H1 (cell line): ENCODE measurements around the gene SLC39A11. TPM values are rescaled to one million over a fixed set of nuclear protein-coding genes. Genes with fewer than 3 reads are reported as not detected.

Experiments
- CTCF ChIA-PET: fragments of 300-600 bp; sonication (Branson Sonifier 250); formaldehyde crosslinking; loops from one replicate; lab custom pipeline; 2021; ENCODE audit not compliant: partially characterized antibody; lab: Charles Lee
- POLR2A ChIA-PET: fragments of 300-600 bp; sonication (Branson Sonifier 250); formaldehyde crosslinking; loops from one replicate; lab custom pipeline; 2021; ENCODE audit warnings: inconsistent platforms; ENCODE audit not compliant: partially characterized antibody; lab: Charles Lee
- DNase-seq, 2 experiments: peaks; one replicate each; pipeline versions ENCODE4 v3.0.0 to v3.0.0-alpha.2; 2010 to 2022; ENCODE audit warnings: low spot score in 2 of 2, low read depth in 1 of 2, mixed read lengths in 1 of 2
- FAIRE-seq: peaks from 2 replicates; lab custom pipeline; 2011; peaks lifted over from hg19 to GRCh38; lab: Jason Lieb, UNC
- H2AFZ ChIP-seq: 2 replicates; pipeline ENCODE4 v1.8.1; 2012; ENCODE audit warnings: low read length, inconsistent platforms
- H2AK5ac ChIP-seq: 2 replicates; pipeline ENCODE4 v1.6.1; 2013; ENCODE audit warnings: low read depth, low read length
- H2BK120ac ChIP-seq: replicated peaks from 2 replicates; pipeline ENCODE3; 2013; ENCODE audit warnings: low read depth, low read length, inconsistent platforms
- H2BK12ac ChIP-seq: 2 replicates; pipeline ENCODE4 v1.6.1; 2013; ENCODE audit warnings: low read depth, low read length
- H2BK15ac ChIP-seq: 2 replicates; pipeline ENCODE4 v1.6.1; 2013; ENCODE audit warnings: low read length
- H2BK20ac ChIP-seq: 2 replicates; pipeline ENCODE4 v1.6.1; 2013; ENCODE audit warnings: low read length
- H2BK5ac ChIP-seq: 2 replicates; pipeline ENCODE4 v1.6.1; 2013; ENCODE audit warnings: low read depth, low read length
- H3K14ac ChIP-seq: 2 replicates; pipeline ENCODE4 v1.6.1; 2013; ENCODE audit warnings: inconsistent platforms; ENCODE audit not compliant: insufficient read length
- H3K18ac ChIP-seq: 2 replicates; pipeline ENCODE4 v1.6.1; 2013; ENCODE audit warnings: low read length; ENCODE audit errors: extremely low read depth
- H3K23ac ChIP-seq: 2 replicates; pipeline ENCODE4 v1.6.1; 2013; ENCODE audit warnings: inconsistent platforms; ENCODE audit not compliant: insufficient read length
- H3K23me2 ChIP-seq: 2 replicates; pipeline ENCODE4 v1.6.1; 2013; ENCODE audit warnings: low read depth, low read length
- H3K27ac ChIP-seq: 2 replicates; pipeline ENCODE4 v1.6.1; 2011; ENCODE audit warnings: low read depth, low read length, inconsistent platforms
- H3K27me3 ChIP-seq, 4 experiments: replicated peaks in 1 of 4; 1 replicate in 1 of 4; 2 replicates in 3 of 4; pipeline versions ENCODE4 v1.6.1 to v1.8.1; 2011 to 2013; ENCODE audit warnings: low read length in 3 of 4, mild to moderate bottlenecking in 3 of 4, inconsistent platforms in 2 of 4, mixed read lengths in 2 of 4, moderate library complexity in 1 of 4; ENCODE audit not compliant: control insufficient read depth in 3 of 4, insufficient read depth in 3 of 4; ENCODE audit errors: extremely low read depth in 1 of 4
- H3K36me3 ChIP-seq, 4 experiments: 2 replicates each; pipeline versions ENCODE4 v1.6.1 to v1.8.1; 2011 to 2013; ENCODE audit warnings: mild to moderate bottlenecking in 4 of 4, low read length in 3 of 4, moderate library complexity in 2 of 4, control low read depth in 1 of 4, inconsistent platforms in 1 of 4; ENCODE audit not compliant: insufficient read depth in 4 of 4, control insufficient read depth in 2 of 4
- H3K4ac ChIP-seq: replicated peaks from 2 replicates; pipeline ENCODE3; 2013; ENCODE audit warnings: low read length, low read depth, mixed read lengths, inconsistent platforms; ENCODE audit not compliant: insufficient read length
- H3K4me1 ChIP-seq, 4 experiments: replicated peaks in 1 of 4; 1 replicate in 1 of 4; 2 replicates in 3 of 4; pipeline versions ENCODE4 v1.6.1 to v1.8.1; 2011 to 2013; ENCODE audit warnings: low read length in 3 of 4, inconsistent platforms in 2 of 4, mixed read lengths in 1 of 4; ENCODE audit not compliant: insufficient read depth in 4 of 4, control insufficient read depth in 3 of 4
- H3K4me2 ChIP-seq, 2 experiments: 2 replicates each; pipeline versions ENCODE4 v1.6.1 to v1.8.1; 2011 to 2013; ENCODE audit warnings: low read depth in 2 of 2, low read length in 2 of 2, control low read depth in 1 of 2, inconsistent platforms in 1 of 2, mild to moderate bottlenecking in 1 of 2; ENCODE audit not compliant: insufficient read depth in 1 of 2
- H3K4me3 ChIP-seq, 4 experiments: fragments of 200-600, 300-600 bp in 1 of 4; sonication (generic), shearing (Covaris generic), sonication (Bioruptor Twin) in 1 of 4; 2 replicates each; pipeline versions ENCODE4 v1.5.1 to v1.8.1; 2011 to 2016; ENCODE audit warnings: low read length in 4 of 4, low read depth in 3 of 4, control low read depth in 2 of 4, inconsistent platforms in 2 of 4, mild to moderate bottlenecking in 2 of 4, mixed read lengths in 1 of 4, moderate library complexity in 1 of 4; ENCODE audit not compliant: insufficient read depth in 2 of 4; ENCODE audit errors: extremely low read depth in 1 of 4
- H3K56ac ChIP-seq: replicated peaks from 2 replicates; pipeline ENCODE3; 2013; ENCODE audit warnings: low read depth, mild to moderate bottlenecking, mixed read lengths, low read length, inconsistent platforms; ENCODE audit not compliant: insufficient read length
- H3K79me1 ChIP-seq: 2 replicates; pipeline ENCODE4 v1.6.1; 2013; ENCODE audit warnings: low read depth, low read length, control low read depth
- H3K79me2 ChIP-seq, 2 experiments: 2 replicates each; pipeline versions ENCODE4 v1.6.1 to v1.8.1; 2012 to 2013; ENCODE audit warnings: low read length in 2 of 2, mild to moderate bottlenecking in 2 of 2, inconsistent platforms in 1 of 2; ENCODE audit not compliant: insufficient read depth in 2 of 2, control insufficient read depth in 1 of 2
- H3K9ac ChIP-seq, 4 experiments: replicated peaks in 1 of 4; 1 replicate in 1 of 4; 2 replicates in 3 of 4; pipeline versions ENCODE4 v1.6.1 to v1.8.1; 2011 to 2013; ENCODE audit warnings: low read depth in 3 of 4, low read length in 3 of 4, control low read depth in 2 of 4, mild to moderate bottlenecking in 2 of 4, moderate library complexity in 2 of 4, inconsistent platforms in 1 of 4; ENCODE audit errors: extremely low read depth in 1 of 4
- H3K9me3 ChIP-seq, 2 experiments: 2 replicates each; pipeline versions ENCODE4 v1.6.1 to v1.8.1; 2012 to 2013; ENCODE audit warnings: mild to moderate bottlenecking in 2 of 2, moderate library complexity in 2 of 2, control low read depth in 1 of 2, inconsistent platforms in 1 of 2, low read depth in 1 of 2, low read length in 1 of 2, mixed read lengths in 1 of 2; ENCODE audit not compliant: insufficient read depth in 2 of 2
- H4K20me1 ChIP-seq, 2 experiments: replicated peaks in 1 of 2; 2 replicates each; pipeline versions ENCODE3 to v1.8.1; 2011 to 2013; ENCODE audit warnings: inconsistent platforms in 2 of 2, low read length in 2 of 2, mild to moderate bottlenecking in 1 of 2; ENCODE audit not compliant: insufficient read depth in 2 of 2, control insufficient read depth in 1 of 2
- H4K5ac ChIP-seq: 2 replicates; pipeline ENCODE4 v1.6.1; 2013; ENCODE audit warnings: low read length, low read depth, mixed read lengths, inconsistent platforms; ENCODE audit not compliant: insufficient read length
- H4K8ac ChIP-seq: 2 replicates; pipeline ENCODE4 v1.8.0; 2013; ENCODE audit warnings: mild to moderate bottlenecking, moderate library complexity, low read length, inconsistent platforms; ENCODE audit not compliant: insufficient read depth; ENCODE audit errors: extremely low read depth
- H4K91ac ChIP-seq: replicated peaks from 2 replicates; pipeline ENCODE3; 2013; ENCODE audit warnings: low read length, mixed read lengths, inconsistent platforms; ENCODE audit not compliant: insufficient read length
- ASH2L ChIP-seq: fragments of 200-600, 300-600 bp; sonication (generic); IDR thresholded peaks from one replicate; pipeline ENCODE4 v1.7.1; 2017; ENCODE audit warnings: low read length
- GTF2F1 ChIP-seq: IDR thresholded peaks from 2 replicates; pipeline ENCODE4 v1.6.1; 2012; ENCODE audit warnings: low read depth, low read length, improper control_type of control experiment, borderline replicate concordance
- KDM4A ChIP-seq: IDR thresholded peaks from one replicate; pipeline ENCODE4 v1.7.1; 2012; ENCODE audit warnings: low read depth, mild to moderate bottlenecking, moderate library complexity, low read length, inconsistent platforms; ENCODE audit not compliant: severe bottlenecking
- KDM5A ChIP-seq: fragments of 200-600 bp; IDR thresholded peaks from 2 replicates; pipeline ENCODE4 v1.7.1; 2012; ENCODE audit warnings: mild to moderate bottlenecking, low read length, inconsistent platforms, mixed read lengths
- NRF1 ChIP-seq: IDR thresholded peaks from 2 replicates; pipeline ENCODE4 v1.6.1; 2011; ENCODE audit warnings: mild to moderate bottlenecking, low read depth, low read length, improper control_type of control experiment
- PHF8 ChIP-seq: fragments of 200-600 bp; sonication (generic); conservative IDR thresholded peaks from 2 replicates; pipeline ENCODE4 v1.7.1; 2012; ENCODE audit warnings: low read depth, mild to moderate bottlenecking, inconsistent platforms, low read length, moderate library complexity
- RXRA ChIP-seq: IDR thresholded peaks from 2 replicates; pipeline ENCODE4 v1.6.1; 2011; ENCODE audit warnings: low read depth, mild to moderate bottlenecking, low read length, moderate library complexity; ENCODE audit not compliant: insufficient read depth
- SIN3A ChIP-seq, 2 experiments: IDR thresholded peaks in 1 of 2; conservative IDR thresholded peaks in 1 of 2; 2 replicates each; pipeline ENCODE4 v1.6.1; 2011 to 2012; ENCODE audit warnings: low read length in 2 of 2, improper control_type of control experiment in 1 of 2, low read depth in 1 of 2, mild to moderate bottlenecking in 1 of 2
- SIRT6 ChIP-seq: IDR thresholded peaks from one replicate; pipeline ENCODE4 v1.7.1; 2012; ENCODE audit warnings: low read length, inconsistent platforms
- SP2 ChIP-seq: IDR thresholded peaks from 2 replicates; pipeline ENCODE4 v1.6.1; 2012; ENCODE audit warnings: mild to moderate bottlenecking, low read length, inconsistent platforms
- TCF12 ChIP-seq: IDR thresholded peaks from 2 replicates; pipeline ENCODE4 v1.6.1; 2011; ENCODE audit warnings: low read depth, mild to moderate bottlenecking, low read length
- ZNF274 ChIP-seq: IDR thresholded peaks from 2 replicates; pipeline ENCODE4 v1.7.0; 2012; ENCODE audit warnings: low read length, borderline replicate concordance; ENCODE audit errors: extremely low read depth
- WGBS, 2 experiments: shearing (Covaris generic) in 1 of 2; methylation state at CpG; one replicate each; pipeline versions ENCODE4 v1.1.6 to v1.1.7; 2013 to 2015; ENCODE audit warnings: low lambda C conversion rate in 2 of 2, mixed read lengths in 2 of 2, inconsistent platforms in 1 of 2, low coverage in 1 of 2, missing lambda C conversion rate in 1 of 2; ENCODE audit not compliant: insufficient replicate concordance in 2 of 2, insufficient coverage in 1 of 2, insufficient read length in 1 of 2; ENCODE audit errors: extremely low coverage in 1 of 2, missing lambda C conversion rate in 1 of 2; 5-methylcytosine and 5-hydroxymethylcytosine counted together
- polyA plus RNA-seq, 7 experiments: library from polyadenylated mRNA; depleted of rRNA in 3 of 7; stranded (reverse) in 5 of 7; unstranded in 2 of 7; fragments of >200 nt in 5 of 7; fragments of 200-250 nt in 2 of 7; gene quantifications; 1 replicate in 5 of 7; 2 replicates in 1 of 7; 4 replicates in 1 of 7; pipeline versions ENCODE4 v1.2.1 to v1.2.3, GENCODE V29; 2011 to 2013; ENCODE audit warnings: missing spikeins in 2 of 7, mixed read lengths in 2 of 7
- total RNA-seq: library from RNA; stranded (reverse); fragmentation: NEBNext Ultra II Directional; extraction: Animal tissue kit (Norgen Biotek cat#: 25700); gene quantifications from 2 replicates; pipeline ENCODE4 v1.2.1, GENCODE V29; 2021
- TF ChIP-seq, protein P1 (sequence below): IDR thresholded peaks from 2 replicates; pipeline ENCODE4 v1.6.1; 2012; ENCODE audit warnings: low read length, inconsistent platforms

The SLC39A11 gene
- total and polyA plus RNA-seq, 2 of the 8 experiments (the other 6 are each of a cell fraction or from before 2014, with no cell fraction given) = 12.2 to 19.6 TPM

DNA sequence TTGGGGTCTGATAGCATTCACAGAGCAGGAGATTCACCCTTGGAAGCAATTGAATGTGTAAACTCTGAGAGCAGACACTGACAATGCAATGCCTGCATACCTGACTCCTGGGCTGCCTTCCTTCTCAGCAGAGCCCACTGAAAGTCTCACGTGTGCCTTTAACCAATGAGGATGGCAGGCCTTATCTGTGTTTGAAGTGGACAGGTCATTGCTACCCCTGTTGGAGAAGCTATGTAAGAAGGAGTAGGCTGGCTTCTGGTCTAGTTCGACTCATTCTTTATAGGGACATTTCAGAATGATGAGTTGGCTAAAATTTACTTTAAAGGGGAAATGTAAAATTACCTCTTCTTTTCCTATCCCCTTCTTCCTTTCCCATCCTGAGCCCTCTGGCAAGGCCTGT, 446.3 kb downstream of the SLC39A11 start:
- Histone ChIP-seq H2AFZ (no peak overlapping the region), H2BK5ac (no peak overlapping the region), H3K9ac (no peak overlapping the region), H4K8ac (no peak overlapping the region), H3K27ac (no peak overlapping the region), H3K4me1 (no peaks in the 10 kb centered on the region), H3K79me1 (no peaks in the 10 kb centered on the region), H3K79me2 (no peaks in the 10 kb centered on the region), H2BK20ac (no peak overlapping the region), H3K4ac (no peak overlapping the region), H2BK120ac (no peak overlapping the region), H3K4me3 (no peak overlapping the region), H3K56ac (no peak overlapping the region), H2BK15ac (no peak overlapping the region), H3K36me3 (no peaks in the 10 kb centered on the region), H2AK5ac (no peak overlapping the region), H3K14ac (no peak overlapping the region), H3K23ac (no peak overlapping the region), H4K5ac (no peak overlapping the region), H3K18ac (no peak overlapping the region), H4K91ac (no peak overlapping the region), H3K4me2 (no peak overlapping the region), H2BK12ac (no peak overlapping the region), H3K27me3 (no peaks in the 10 kb centered on the region; a peak in 2 of 7 replicates), H3K9me3 (no peaks in the 10 kb centered on the region), H3K23me2 (no peaks in the 10 kb centered on the region), H4K20me1 (no peaks in the 10 kb centered on the region)
- POLR2A ChIA-PET = no interaction called here
- DNase-seq = no peak
- whole genome bisulfite sequencing, 2 experiments = 96% methylated on average over 2 of the region's 2 CpGs; no CpG with 5 or more reads in 1 of the 2 experiments
- CTCF ChIA-PET = interaction anchor here (0.7 to 1.9 kb wide), 7 partner anchors 8 to 89 kb away, joined by 3 to 5 read pairs (median 3); no protein-coding TSS in a partner anchor
- no peak for FAIRE-seq
- TF ChIP-seq SP2 (no peak), KDM5A (no peak), TCF12 (no peak), RXRA (no peak), NRF1 (no peak), GTF2F1 (no peak), ASH2L (no peak), PHF8 (no peak), SIN3A (conservative IDR thresholded peaks at IDR 0.05 in 1 of 2, IDR thresholded peaks at IDR 0.05 in 1 of 2; ENCODE audit: low read depth in 1 of 2, low read length in 2 of 2) (no peak), SIRT6 (no peak), ZNF274 (no peak), KDM4A (no peak)
- TF ChIP-seq, protein P1, sequence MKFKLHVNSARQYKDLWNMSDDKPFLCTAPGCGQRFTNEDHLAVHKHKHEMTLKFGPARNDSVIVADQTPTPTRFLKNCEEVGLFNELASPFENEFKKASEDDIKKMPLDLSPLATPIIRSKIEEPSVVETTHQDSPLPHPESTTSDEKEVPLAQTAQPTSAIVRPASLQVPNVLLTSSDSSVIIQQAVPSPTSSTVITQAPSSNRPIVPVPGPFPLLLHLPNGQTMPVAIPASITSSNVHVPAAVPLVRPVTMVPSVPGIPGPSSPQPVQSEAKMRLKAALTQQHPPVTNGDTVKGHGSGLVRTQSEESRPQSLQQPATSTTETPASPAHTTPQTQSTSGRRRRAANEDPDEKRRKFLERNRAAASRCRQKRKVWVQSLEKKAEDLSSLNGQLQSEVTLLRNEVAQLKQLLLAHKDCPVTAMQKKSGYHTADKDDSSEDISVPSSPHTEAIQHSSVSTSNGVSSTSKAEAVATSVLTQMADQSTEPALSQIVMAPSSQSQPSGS = no peak
